HEK293 (cell line): ENCODE data around the gene TTC12.

Source experiments
- CTCF ChIP-seq: fragments of 450-650 bp; formaldehyde crosslinking; IDR thresholded peaks from 2 replicates; pipeline ENCODE4 v1.5.1; 2016; ENCODE audit warnings: missing biosample characterization, missing genetic modification characterization
- GLI4 ChIP-seq: fragments of 450-650 bp; formaldehyde crosslinking; IDR thresholded peaks from 2 replicates; pipeline ENCODE4 v1.5.1; 2016; ENCODE audit warnings: missing biosample characterization, missing genetic modification characterization
- HOXA7 ChIP-seq: sonication (generic); formaldehyde crosslinking; IDR thresholded peaks from 2 replicates; pipeline ENCODE4 v1.8.1; 2022; ENCODE audit warnings: missing genetic modification reagents, borderline replicate concordance
- ZEB2 ChIP-seq: fragments of 450-650 bp; formaldehyde crosslinking; IDR thresholded peaks from 2 replicates; pipeline ENCODE4 v1.5.1; 2016; ENCODE audit warnings: missing biosample characterization, missing genetic modification characterization
- ZFP3 ChIP-seq: fragments of 450-650 bp; formaldehyde crosslinking; IDR thresholded peaks from 2 replicates; pipeline ENCODE4 v1.5.1; 2016; ENCODE audit warnings: low read depth, missing biosample characterization, missing genetic modification characterization
- ZNF239 ChIP-seq: fragments of 450-650 bp; formaldehyde crosslinking; IDR thresholded peaks from 2 replicates; pipeline ENCODE4 v1.5.1; 2016; ENCODE audit warnings: missing biosample characterization, missing genetic modification characterization
- ZNF324 ChIP-seq: fragments of 450-650 bp; formaldehyde crosslinking; IDR thresholded peaks from 2 replicates; pipeline ENCODE4 v1.5.1; 2016; ENCODE audit warnings: missing biosample characterization, missing genetic modification characterization
- ZNF416 ChIP-seq: fragments of 450-650 bp; formaldehyde crosslinking; IDR thresholded peaks from 2 replicates; pipeline ENCODE4 v1.5.1; 2016; ENCODE audit warnings: missing biosample characterization, missing genetic modification characterization
- ZNF626 ChIP-seq: fragments of 450-650 bp; sonication (Bioruptor Pico); formaldehyde crosslinking; IDR thresholded peaks from 2 replicates; pipeline ENCODE4 v1.5.1; 2018; ENCODE audit warnings: missing biosample characterization, missing genetic modification characterization, inconsistent platforms
- ZNF747 ChIP-seq: fragments of 450-650 bp; formaldehyde crosslinking; IDR thresholded peaks from 2 replicates; pipeline ENCODE4 v1.5.1; 2016; ENCODE audit warnings: missing biosample characterization, missing genetic modification characterization
- ZNF768 ChIP-seq: fragments of 450-650 bp; formaldehyde crosslinking; IDR thresholded peaks from 2 replicates; pipeline ENCODE4 v1.5.1; 2018; ENCODE audit warnings: missing biosample characterization, mild to moderate bottlenecking, missing genetic modification characterization
- ZSCAN18 ChIP-seq: fragments of 450-650 bp; formaldehyde crosslinking; IDR thresholded peaks from 2 replicates; pipeline ENCODE4 v1.5.1; 2016; ENCODE audit warnings: missing biosample characterization, missing genetic modification characterization

GRCh38 chr11:113370634-113371033 is 56.3 kb downstream of the TTC12 start:
- TF ChIP-seq HOXA7 (CRISPR knock-in tag) = no peak
- TF ChIP-seq ZEB2 (tag by site-specific recombination) = no peak
- no peak for TF ChIP-seq ZNF416
- TF ChIP-seq ZNF626 (tag by site-specific recombination) = no peak
- TF ChIP-seq ZNF747 = no peak
- no peak for TF ChIP-seq ZNF768 (tag by site-specific recombination)
- TF ChIP-seq GLI4 (tag by site-specific recombination) = no peak
- no peak for TF ChIP-seq ZFP3 (tag by site-specific recombination)
- TF ChIP-seq ZNF324 (tag by site-specific recombination) = no peak
- no peak for TF ChIP-seq CTCF
- TF ChIP-seq ZSCAN18 = no peak
- TF ChIP-seq ZNF239 (tag by site-specific recombination) = no peak
